A549 (cell line): ENCODE data around the gene TSSK3. TPM values are rescaled to one million over a fixed set of nuclear protein-coding genes. Genes with fewer than 3 reads are reported as not detected.

ENCODE experiments used
- ATAC-seq, 2 experiments: fragments of 200-7000 bp in 1 of 2; fragments of >200 bp in 1 of 2; cut with Nextera tagmentation in 1 of 2; cut with Tn5 transposase in 1 of 2; 3 replicates each; pipeline versions ENCODE4 v1.8.0 to v1.9.1; 2018 to 2020; ENCODE audit warnings: mild to moderate bottlenecking in 1 of 2, moderate library complexity in 1 of 2
- CTCF ChIA-PET: fragments of 300-600 bp; sonication (Branson Sonifier 250); formaldehyde crosslinking; extraction: SDS; loops from one replicate; lab custom pipeline; 2021; ENCODE audit warnings: antibody characterized with exemption, inconsistent platforms; lab: Yijun Ruan, JAX
- POLR2A ChIA-PET: fragments of 350-600 bp; formaldehyde crosslinking; extraction: SDS; loops from one replicate; lab custom pipeline; 2021; ENCODE audit warnings: antibody characterized with exemption, inconsistent platforms; lab: Yijun Ruan, JAX
- DNase-seq, 2 experiments: peaks; one replicate each; pipeline versions ENCODE4 v3.0.0 to v3.0.0-alpha.2; 2011 to 2016; ENCODE audit warnings: low read depth in 1 of 2, low spot score in 1 of 2
- FAIRE-seq: peaks from 2 replicates; lab custom pipeline; 2011; peaks lifted over from hg19 to GRCh38; lab: Jason Lieb, UNC
- H3K27ac ChIP-seq, 2 experiments: fragments of >200 bp; sonication (Bioruptor Twin); formaldehyde crosslinking; 3 replicates each; pipeline ENCODE4 v1.5.1; 2016 to 2017
- H3K4me1 ChIP-seq: fragments of >200 bp; sonication (Bioruptor Twin); formaldehyde crosslinking; 3 replicates; pipeline ENCODE4 v1.6.1; 2016
- H3K4me2 ChIP-seq: fragments of >200 bp; sonication (Bioruptor Twin); formaldehyde crosslinking; 3 replicates; pipeline ENCODE4 v1.6.1; 2016
- H3K4me3 ChIP-seq: fragments of >200 bp; sonication (Bioruptor Twin); formaldehyde crosslinking; 3 replicates; pipeline ENCODE4 v1.5.1; 2016
- H3K9me3 ChIP-seq: fragments of >200 bp; sonication (Bioruptor Twin); formaldehyde crosslinking; 3 replicates; pipeline ENCODE4 v1.6.1; 2016
- CEBPB ChIP-seq, 2 experiments: fragments of >200 bp in 1 of 2; sonication (Bioruptor Twin) in 1 of 2; formaldehyde crosslinking in 1 of 2; IDR thresholded peaks; 2 replicates each; pipeline ENCODE4 v1.6.1; 2012 to 2016
- EP300 ChIP-seq, 2 experiments: fragments of >200 bp; sonication (Bioruptor Twin); formaldehyde crosslinking; IDR thresholded peaks; 2 replicates in 1 of 2; 3 replicates in 1 of 2; pipeline ENCODE4 v1.6.1; 2016 to 2017
- HDAC2 ChIP-seq: fragments of 200-600 bp; sonication (generic); IDR thresholded peaks from 2 replicates; pipeline ENCODE4 v1.6.1; 2016
- HOXA7 ChIP-seq: fragments of 250-450 bp; sonication (Bioruptor Pico); IDR thresholded peaks from 2 replicates; pipeline ENCODE4 v1.5.0; 2020; ENCODE audit warnings: mild to moderate bottlenecking, moderate library complexity
- HOXB5 ChIP-seq: fragments of 250-450 bp; sonication (Bioruptor Pico); IDR thresholded peaks from 2 replicates; pipeline ENCODE4 v1.5.0; 2020; ENCODE audit warnings: mild to moderate bottlenecking, moderate library complexity
- JUN ChIP-seq, 2 experiments: fragments of >200 bp; sonication (Bioruptor Twin); formaldehyde crosslinking; IDR thresholded peaks; 2 replicates in 1 of 2; 3 replicates in 1 of 2; pipeline ENCODE4 v1.6.1; 2016 to 2017
- MAFK ChIP-seq: fragments of 450-650 bp; IDR thresholded peaks from 2 replicates; pipeline ENCODE4 v1.6.1; 2014; ENCODE audit not compliant: partially characterized antibody
- MAZ ChIP-seq: fragments of 150-350 bp; IDR thresholded peaks from 2 replicates; pipeline ENCODE4 v1.6.1; 2014; ENCODE audit warnings: antibody characterized with exemption, low read depth, low read length, borderline replicate concordance
- NPAS2 ChIP-seq: fragments of 250-450 bp; sonication (Bioruptor Pico); IDR thresholded peaks from 2 replicates; pipeline ENCODE4 v1.8.0; 2022; ENCODE audit warnings: mild to moderate bottlenecking, moderate library complexity, borderline replicate concordance
- NR3C1 ChIP-seq: fragments of >200 bp; sonication (Bioruptor Twin); formaldehyde crosslinking; IDR thresholded peaks from 3 replicates; pipeline ENCODE4 v1.6.1; 2017
- PHF8 ChIP-seq: fragments of 200-600 bp; sonication (generic); IDR thresholded peaks from 2 replicates; pipeline ENCODE4 v1.6.1; 2016; ENCODE audit warnings: low read depth, mild to moderate bottlenecking, antibody characterized with exemption, moderate library complexity, borderline replicate concordance
- POLR2AphosphoS2 ChIP-seq: conservative IDR thresholded peaks from 2 replicates; pipeline ENCODE4 v1.6.1; 2012; ENCODE audit warnings: low read length, improper control_type of control experiment, inconsistent platforms
- RAD21 ChIP-seq, 2 experiments: fragments of >200 bp in 1 of 2; sonication (Bioruptor Twin) in 1 of 2; formaldehyde crosslinking in 1 of 2; IDR thresholded peaks in 1 of 2; conservative IDR thresholded peaks in 1 of 2; 2 replicates in 1 of 2; 3 replicates in 1 of 2; pipeline ENCODE4 v1.6.1; 2012 to 2018; ENCODE audit warnings: inconsistent platforms in 1 of 2
- RARB ChIP-seq: fragments of 250-450 bp; sonication (Bioruptor Pico); IDR thresholded peaks from 2 replicates; pipeline ENCODE4 v1.8.0; 2021; ENCODE audit warnings: mild to moderate bottlenecking, moderate library complexity
- RFX5 ChIP-seq: fragments of 450-650 bp; IDR thresholded peaks from 2 replicates; pipeline ENCODE4 v1.7.1; 2014; ENCODE audit warnings: antibody characterized with exemption, mild to moderate bottlenecking, moderate library complexity
- TP53 ChIP-seq: fragments of 250-450 bp; sonication (Bioruptor Pico); IDR thresholded peaks from 2 replicates; pipeline ENCODE4 v1.5.0; 2021; ENCODE audit warnings: mild to moderate bottlenecking, moderate library complexity
- ZC3H11A ChIP-seq: fragments of 450-650 bp; IDR thresholded peaks from 2 replicates; pipeline ENCODE4 v1.6.1; 2014; ENCODE audit warnings: antibody characterized with exemption, mild to moderate bottlenecking
- ZFP36 ChIP-seq: fragments of 450-650 bp; IDR thresholded peaks from 2 replicates; pipeline ENCODE4 v1.6.1; 2014; ENCODE audit warnings: borderline replicate concordance; ENCODE audit not compliant: partially characterized antibody
- WGBS: methylation state at CpG from one replicate; pipeline ENCODE4 v1.1.6; 2017; ENCODE audit errors: missing lambda C conversion rate; 5-methylcytosine and 5-hydroxymethylcytosine counted together
- polyA plus RNA-seq, 4 experiments: library from polyadenylated mRNA; depleted of rRNA in 3 of 4; stranded (reverse); fragments of >200 nt; fragmentation: RNase III in 1 of 4; extraction: RNeasy Plus Mini Kit Qiagen cat#74134 plus additional on column Dnase treatment in 1 of 4; gene quantifications; 2 replicates in 3 of 4; 3 replicates in 1 of 4; pipeline ENCODE4 v1.2.3, GENCODE V29; 2011 to 2017
- TF ChIP-seq, protein P1 (sequence below): fragments of 250-450 bp; sonication (Bioruptor Pico); IDR thresholded peaks from 2 replicates; pipeline ENCODE4 v1.5.0; 2021; ENCODE audit warnings: mild to moderate bottlenecking, moderate library complexity, borderline replicate concordance
- TF ChIP-seq, protein P2 (sequence below): IDR thresholded peaks from 2 replicates; pipeline ENCODE4 v1.6.1; 2012
- TF ChIP-seq, protein P3 (sequence below): fragments of >200 bp; sonication (Bioruptor Twin); formaldehyde crosslinking; IDR thresholded peaks from 3 replicates; pipeline ENCODE4 v1.6.1; 2016
- TF ChIP-seq, protein P4 (sequence below): fragments of 450-650 bp; IDR thresholded peaks from 2 replicates; pipeline ENCODE4 v1.6.1; 2014; ENCODE audit warnings: antibody characterized with exemption
- TF ChIP-seq, protein P5 (sequence below): fragments of 250-450 bp; sonication (Bioruptor Pico); IDR thresholded peaks from 2 replicates; pipeline ENCODE4 v1.5.0; 2020; ENCODE audit warnings: low read depth, mild to moderate bottlenecking, moderate library complexity
- TF ChIP-seq, protein P6 (sequence below): IDR thresholded peaks from 2 replicates; pipeline ENCODE4 v1.6.1; 2012
- TF ChIP-seq, protein P7 (sequence below): fragments of >200 bp; sonication (Bioruptor Twin); formaldehyde crosslinking; IDR thresholded peaks from 3 replicates; pipeline ENCODE4 v1.5.1; 2016

TSSK3 gene
- polyA plus RNA-seq, 2 of the 4 experiments (the other 2 are of a cell fraction), result 0.31 to 0.37 TPM

DNA sequence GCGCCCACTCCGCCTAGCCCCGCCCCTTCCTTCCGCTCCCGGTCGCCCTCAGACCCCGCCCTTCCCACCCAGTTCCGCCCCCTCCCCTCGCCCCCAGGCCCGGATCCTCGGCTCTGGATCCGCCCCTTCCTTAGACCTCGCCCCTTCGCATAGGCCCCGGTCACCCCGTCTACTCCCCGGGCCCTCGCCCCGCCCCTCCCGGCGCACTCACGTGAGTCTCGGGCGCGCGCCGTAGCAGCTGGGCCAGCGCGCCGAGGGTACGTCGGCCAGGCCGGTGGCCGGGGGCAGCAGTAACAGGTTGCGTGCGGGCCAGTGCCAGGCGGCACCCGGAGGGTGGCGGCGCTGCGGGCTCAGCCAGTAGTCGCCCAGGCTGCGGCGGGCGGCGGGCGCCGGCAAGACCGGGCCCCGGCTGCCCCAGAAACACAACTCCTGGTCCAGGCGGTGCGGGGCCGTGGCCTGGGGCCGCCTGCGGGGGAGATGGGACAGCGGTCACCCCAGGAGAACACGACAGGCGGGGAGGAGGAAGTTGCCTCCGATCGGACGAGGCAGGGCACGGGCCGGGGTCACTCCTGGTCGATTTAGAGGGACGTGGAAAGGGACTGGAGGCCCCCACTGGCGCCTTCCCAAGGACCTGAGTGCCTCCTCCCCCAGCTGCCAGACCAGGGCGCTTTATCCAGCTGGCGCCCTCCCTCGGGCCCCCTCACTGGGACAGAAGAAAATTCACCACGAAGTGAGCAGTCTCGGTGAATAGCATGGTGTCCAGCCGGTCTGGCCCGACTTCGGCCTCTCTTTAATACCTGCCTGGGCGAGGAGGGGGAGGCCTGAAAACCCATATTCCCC, 10.7 kb upstream of the TSSK3 start (continued):
- TF ChIP-seq POLR2AphosphoS2, result no peak
- no peak for TF ChIP-seq EP300 (IDR thresholded peaks at IDR 0.05)
- no peak for TF ChIP-seq ZFP36
- no peak for TF ChIP-seq MAFK
- TF ChIP-seq NR3C1, result no peak

DNA sequence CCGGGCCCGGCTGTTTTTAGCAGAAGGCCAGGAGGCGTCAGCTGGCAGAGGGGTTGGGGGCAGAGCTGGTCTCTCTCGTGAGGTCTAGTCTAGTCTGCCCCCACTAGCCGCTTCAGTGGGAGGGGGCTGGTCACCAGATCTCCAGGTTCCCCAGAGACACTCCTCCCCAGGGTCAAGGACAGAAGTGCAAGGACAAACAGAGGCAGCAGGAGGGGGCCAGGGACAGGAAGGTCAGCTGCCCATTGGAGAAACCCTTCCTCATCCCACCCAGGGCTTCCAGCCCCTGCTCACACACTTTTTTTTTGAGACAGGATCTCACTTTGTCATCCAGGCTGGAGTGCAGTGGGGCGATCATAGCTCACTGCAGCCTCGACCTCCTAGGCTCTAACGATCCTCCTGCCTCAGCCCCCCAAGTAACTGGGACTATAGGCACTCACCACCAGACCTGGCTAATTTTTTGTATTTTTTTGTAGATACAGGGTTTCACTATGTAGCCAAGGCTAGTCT, 10.0 kb upstream of the TSSK3 start:
- ChIA-PET POLR2A (interaction anchor here (0.6 to 1.9 kb wide), 4 partner anchors 8 to 295 kb away, joined by 3 to 17 read pairs (median 6); partner anchors contain the start of gene MARCKSL1), CTCF (interaction anchor here (0.9 to 2.4 kb wide), 5 partner anchors 10 to 137 kb away, joined by 3 to 8 read pairs (median 5); no protein-coding TSS in a partner anchor)
- Histone ChIP-seq H3K9me3 (no peaks in the 10 kb centered on the region), H3K4me3 (peak overlapping the region; percentile 83), H3K27ac (peak overlapping the region; percentile 96 to 98), H3K4me2 (peak overlapping the region; percentile 88), H3K4me1 (peaks cover 7% of the 10 kb centered on the region)
- WGBS, result 93% methylated on average over 3 of the region's 8 CpGs
- no peak for FAIRE-seq
- no peak for DNase-seq
- ATAC-seq, result no peak
- TF ChIP-seq PHF8 (no peak), JUN (IDR thresholded peaks at IDR 0.05) (no peak), MAZ (no peak), RFX5 (no peak), NR3C1 (no peak), POLR2AphosphoS2 (no peak), ZC3H11A (no peak), CEBPB (IDR thresholded peaks at IDR 0.05) (no peak), HOXA7 (CRISPR knock-in tag) (no peak)
- TF ChIP-seq, protein P1, sequence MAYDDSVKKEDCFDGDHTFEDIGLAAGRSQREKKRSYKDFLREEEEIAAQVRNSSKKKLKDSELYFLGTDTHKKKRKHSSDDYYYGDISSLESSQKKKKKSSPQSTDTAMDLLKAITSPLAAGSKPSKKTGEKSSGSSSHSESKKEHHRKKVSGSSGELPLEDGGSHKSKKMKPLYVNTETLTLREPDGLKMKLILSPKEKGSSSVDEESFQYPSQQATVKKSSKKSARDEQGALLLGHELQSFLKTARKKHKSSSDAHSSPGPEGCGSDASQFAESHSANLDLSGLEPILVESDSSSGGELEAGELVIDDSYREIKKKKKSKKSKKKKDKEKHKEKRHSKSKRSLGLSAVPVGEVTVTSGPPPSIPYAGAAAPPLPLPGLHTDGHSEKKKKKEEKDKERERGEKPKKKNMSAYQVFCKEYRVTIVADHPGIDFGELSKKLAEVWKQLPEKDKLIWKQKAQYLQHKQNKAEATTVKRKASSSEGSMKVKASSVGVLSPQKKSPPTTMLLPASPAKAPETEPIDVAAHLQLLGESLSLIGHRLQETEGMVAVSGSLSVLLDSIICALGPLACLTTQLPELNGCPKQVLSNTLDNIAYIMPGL (CRISPR knock-in tag), result no peak
- TF ChIP-seq, protein P2, sequence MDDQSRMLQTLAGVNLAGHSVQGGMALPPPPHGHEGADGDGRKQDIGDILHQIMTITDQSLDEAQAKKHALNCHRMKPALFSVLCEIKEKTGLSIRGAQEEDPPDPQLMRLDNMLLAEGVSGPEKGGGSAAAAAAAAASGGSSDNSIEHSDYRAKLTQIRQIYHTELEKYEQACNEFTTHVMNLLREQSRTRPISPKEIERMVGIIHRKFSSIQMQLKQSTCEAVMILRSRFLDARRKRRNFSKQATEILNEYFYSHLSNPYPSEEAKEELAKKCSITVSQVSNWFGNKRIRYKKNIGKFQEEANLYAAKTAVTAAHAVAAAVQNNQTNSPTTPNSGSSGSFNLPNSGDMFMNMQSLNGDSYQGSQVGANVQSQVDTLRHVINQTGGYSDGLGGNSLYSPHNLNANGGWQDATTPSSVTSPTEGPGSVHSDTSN, result no peak

DNA sequence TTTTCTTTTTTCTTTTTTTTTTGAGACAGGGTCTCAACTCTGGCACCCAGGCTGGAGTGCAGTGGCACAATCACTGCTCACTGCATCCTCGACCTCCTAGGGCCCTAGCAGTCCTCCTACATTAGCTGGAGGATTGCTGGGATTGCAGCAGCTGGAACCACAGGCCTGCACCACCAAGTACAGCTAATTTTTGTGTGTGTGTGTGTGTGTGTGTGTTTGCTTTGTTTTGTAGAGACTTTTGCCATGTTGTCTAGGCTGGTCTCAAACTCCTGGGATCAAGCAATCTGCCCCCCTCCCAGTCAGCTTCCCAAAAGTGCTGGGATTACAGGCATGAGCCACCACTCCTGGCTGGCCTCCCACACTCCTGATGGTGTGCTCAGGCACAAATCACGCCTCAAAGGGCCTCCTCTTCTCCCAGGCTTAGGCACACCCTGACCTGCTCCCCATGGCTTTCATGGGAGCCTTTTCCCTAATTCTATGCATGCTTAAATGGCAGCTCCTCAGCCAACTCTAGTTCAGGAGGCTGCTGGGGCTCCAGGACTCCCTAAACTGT, 9.4 kb upstream of the TSSK3 start:
- ChIA-PET POLR2A (no interaction called here), CTCF (interaction anchor here (1.0 to 1.9 kb wide), 4 partner anchors 13 to 137 kb away, joined by 3 to 5 read pairs (median 4); partner anchors contain the start of gene MARCKSL1)
- Histone ChIP-seq H3K27ac (no peak overlapping the region; a peak in 1 of 6 replicates), H3K4me2 (peak overlapping the region; percentile 88), H3K4me3 (no peak overlapping the region), H3K9me3 (no peaks in the 10 kb centered on the region), H3K4me1 (peaks cover 7% of the 10 kb centered on the region)
- no peak for DNase-seq
- ATAC-seq, result no peak
- no peak for FAIRE-seq
- 86% methylated on average over 2 of the region's 2 CpGs for WGBS
- TF ChIP-seq HOXB5 (CRISPR knock-in tag) (no peak), ZC3H11A (no peak), TP53 (CRISPR knock-in tag) (no peak), HDAC2 (no peak), MAZ (no peak), RAD21 (conservative IDR thresholded peaks at IDR 0.05 in 1 of 2, IDR thresholded peaks at IDR 0.05 in 1 of 2) (no peak), RARB (CRISPR knock-in tag) (no peak), RFX5 (no peak), NPAS2 (no peak)
- TF ChIP-seq, protein P3, sequence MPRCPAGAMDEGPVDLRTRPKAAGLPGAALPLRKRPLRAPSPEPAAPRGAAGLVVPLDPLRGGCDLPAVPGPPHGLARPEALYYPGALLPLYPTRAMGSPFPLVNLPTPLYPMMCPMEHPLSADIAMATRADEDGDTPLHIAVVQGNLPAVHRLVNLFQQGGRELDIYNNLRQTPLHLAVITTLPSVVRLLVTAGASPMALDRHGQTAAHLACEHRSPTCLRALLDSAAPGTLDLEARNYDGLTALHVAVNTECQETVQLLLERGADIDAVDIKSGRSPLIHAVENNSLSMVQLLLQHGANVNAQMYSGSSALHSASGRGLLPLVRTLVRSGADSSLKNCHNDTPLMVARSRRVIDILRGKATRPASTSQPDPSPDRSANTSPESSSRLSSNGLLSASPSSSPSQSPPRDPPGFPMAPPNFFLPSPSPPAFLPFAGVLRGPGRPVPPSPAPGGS, result no peak
- TF ChIP-seq, protein P4, sequence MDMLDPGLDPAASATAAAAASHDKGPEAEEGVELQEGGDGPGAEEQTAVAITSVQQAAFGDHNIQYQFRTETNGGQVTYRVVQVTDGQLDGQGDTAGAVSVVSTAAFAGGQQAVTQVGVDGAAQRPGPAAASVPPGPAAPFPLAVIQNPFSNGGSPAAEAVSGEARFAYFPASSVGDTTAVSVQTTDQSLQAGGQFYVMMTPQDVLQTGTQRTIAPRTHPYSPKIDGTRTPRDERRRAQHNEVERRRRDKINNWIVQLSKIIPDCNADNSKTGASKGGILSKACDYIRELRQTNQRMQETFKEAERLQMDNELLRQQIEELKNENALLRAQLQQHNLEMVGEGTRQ, result no peak
- TF ChIP-seq, protein P5, sequence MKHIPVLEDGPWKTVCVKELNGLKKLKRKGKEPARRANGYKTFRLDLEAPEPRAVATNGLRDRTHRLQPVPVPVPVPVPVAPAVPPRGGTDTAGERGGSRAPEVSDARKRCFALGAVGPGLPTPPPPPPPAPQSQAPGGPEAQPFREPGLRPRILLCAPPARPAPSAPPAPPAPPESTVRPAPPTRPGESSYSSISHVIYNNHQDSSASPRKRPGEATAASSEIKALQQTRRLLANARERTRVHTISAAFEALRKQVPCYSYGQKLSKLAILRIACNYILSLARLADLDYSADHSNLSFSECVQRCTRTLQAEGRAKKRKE, result no peak
- TF ChIP-seq, protein P6, sequence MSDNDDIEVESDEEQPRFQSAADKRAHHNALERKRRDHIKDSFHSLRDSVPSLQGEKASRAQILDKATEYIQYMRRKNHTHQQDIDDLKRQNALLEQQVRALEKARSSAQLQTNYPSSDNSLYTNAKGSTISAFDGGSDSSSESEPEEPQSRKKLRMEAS, result no peak
- TF ChIP-seq, protein P7, sequence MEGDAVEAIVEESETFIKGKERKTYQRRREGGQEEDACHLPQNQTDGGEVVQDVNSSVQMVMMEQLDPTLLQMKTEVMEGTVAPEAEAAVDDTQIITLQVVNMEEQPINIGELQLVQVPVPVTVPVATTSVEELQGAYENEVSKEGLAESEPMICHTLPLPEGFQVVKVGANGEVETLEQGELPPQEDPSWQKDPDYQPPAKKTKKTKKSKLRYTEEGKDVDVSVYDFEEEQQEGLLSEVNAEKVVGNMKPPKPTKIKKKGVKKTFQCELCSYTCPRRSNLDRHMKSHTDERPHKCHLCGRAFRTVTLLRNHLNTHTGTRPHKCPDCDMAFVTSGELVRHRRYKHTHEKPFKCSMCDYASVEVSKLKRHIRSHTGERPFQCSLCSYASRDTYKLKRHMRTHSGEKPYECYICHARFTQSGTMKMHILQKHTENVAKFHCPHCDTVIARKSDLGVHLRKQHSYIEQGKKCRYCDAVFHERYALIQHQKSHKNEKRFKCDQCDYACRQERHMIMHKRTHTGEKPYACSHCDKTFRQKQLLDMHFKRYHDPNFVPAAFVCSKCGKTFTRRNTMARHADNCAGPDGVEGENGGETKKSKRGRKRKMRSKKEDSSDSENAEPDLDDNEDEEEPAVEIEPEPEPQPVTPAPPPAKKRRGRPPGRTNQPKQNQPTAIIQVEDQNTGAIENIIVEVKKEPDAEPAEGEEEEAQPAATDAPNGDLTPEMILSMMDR, result no peak
